K562 (cell line): ENCODE measurements around the gene BAZ2A. TPM values are rescaled to one million over a fixed set of nuclear protein-coding genes. Genes with fewer than 3 reads are reported as not detected.

Experiments
- ATAC-seq: fragments of 200-7000 bp; cut with Tn5 transposase; 3 replicates; pipeline ENCODE4 v1.9.1; 2020; ENCODE audit warnings: moderate library complexity
- BruUV-seq: library from RNA; stranded (reverse); fragments of 400-500 nt; replicated peaks from 2 replicates; lab custom pipeline; 2021; lab: Mats Ljungman, UMichigan
- CTCF ChIA-PET: fragments of 300-600 bp; formaldehyde crosslinking; extraction: SDS; loops from one replicate; lab custom pipeline; 2021; ENCODE audit warnings: low intra/inter-chr PET ratio; lab: Yijun Ruan, JAX
- POLR2A ChIA-PET: fragments of 300-600, 350-650 bp; sonication (Branson Sonifier 250); formaldehyde crosslinking; extraction: SDS; loops from one replicate; lab custom pipeline; 2021; ENCODE audit warnings: antibody characterized with exemption, inconsistent platforms; lab: Yijun Ruan, JAX
- DNase-seq, 4 experiments: peaks; one replicate each; pipeline versions ENCODE4 v3.0.0 to v3.0.0-alpha.2; 2011 to 2018; ENCODE audit warnings: low spot score in 3 of 4, mixed read lengths in 3 of 4; ENCODE audit errors: extremely low read depth in 1 of 4
- FAIRE-seq: peaks from 2 replicates; lab custom pipeline; 2011; peaks lifted over from hg19 to GRCh38; lab: Jason Lieb, UNC
- H2AFZ ChIP-seq: 2 replicates; pipeline ENCODE4 v1.6.0; 2011; ENCODE audit warnings: low read depth, low read length, control low read depth, inconsistent platforms
- H3K27ac ChIP-seq: fragments of 200-600 bp; 3 replicates; pipeline ENCODE4 v1.8.0; 2011; ENCODE audit warnings: low read depth, mild to moderate bottlenecking, control low read depth, inconsistent platforms, low read length, moderate library complexity, mixed read lengths; ENCODE audit errors: extremely low read depth
- H3K27me3 ChIP-seq, 2 experiments: fragments of 300-600 bp in 1 of 2; 2 replicates in 1 of 2; 3 replicates in 1 of 2; pipeline versions ENCODE4 v1.6.0 to v1.8.0; 2011; ENCODE audit warnings: inconsistent platforms in 2 of 2, low read length in 2 of 2, mild to moderate bottlenecking in 1 of 2, mixed read lengths in 1 of 2, moderate library complexity in 1 of 2; ENCODE audit not compliant: control insufficient read depth in 2 of 2, insufficient read depth in 2 of 2
- H3K36me3 ChIP-seq: fragments of 300-600 bp; 3 replicates; pipeline ENCODE4 v1.8.0; 2011; ENCODE audit warnings: mild to moderate bottlenecking, low read length, inconsistent platforms; ENCODE audit not compliant: control insufficient read depth, insufficient read depth
- H3K4me1 ChIP-seq, 2 experiments: fragments of 200-600 bp in 1 of 2; replicated peaks in 1 of 2; 2 replicates in 1 of 2; 3 replicates in 1 of 2; pipeline versions ENCODE4 v1.5.1 to v1.8.0; 2011; ENCODE audit warnings: inconsistent platforms in 2 of 2, low read length in 2 of 2, mild to moderate bottlenecking in 1 of 2, mixed read lengths in 1 of 2, moderate library complexity in 1 of 2; ENCODE audit not compliant: control insufficient read depth in 2 of 2, insufficient read depth in 2 of 2
- H3K4me2 ChIP-seq: 2 replicates; pipeline ENCODE4 v1.6.1; 2011; ENCODE audit warnings: low read length, control low read depth, inconsistent platforms, mixed read lengths; ENCODE audit not compliant: insufficient read depth
- H3K4me3 ChIP-seq: fragments of 200-600 bp; sonication (generic), shearing (Covaris generic); 2 replicates; pipeline ENCODE4 v1.5.1; 2016; ENCODE audit warnings: control low read depth, inconsistent platforms
- H3K79me2 ChIP-seq: fragments of 200-600 bp; 3 replicates; pipeline ENCODE4 v1.8.0; 2011; ENCODE audit warnings: low read length, inconsistent platforms; ENCODE audit not compliant: control insufficient read depth, insufficient read depth
- H3K9ac ChIP-seq, 2 experiments: 2 replicates each; pipeline versions ENCODE4 v1.6.0 to v1.6.1; 2011; ENCODE audit warnings: low read depth in 2 of 2, low read length in 2 of 2, control low read depth in 1 of 2, inconsistent platforms in 1 of 2, mild to moderate bottlenecking in 1 of 2, mixed read lengths in 1 of 2; ENCODE audit not compliant: insufficient read depth in 1 of 2
- H3K9me1 ChIP-seq: one replicate; pipeline ENCODE4 v1.6.0; 2011; ENCODE audit warnings: inconsistent platforms, mild to moderate bottlenecking, low read length, moderate library complexity; ENCODE audit not compliant: control insufficient read depth, insufficient read depth
- H3K9me3 ChIP-seq: replicated peaks from 2 replicates; pipeline ENCODE4 v1.5.1; 2011; ENCODE audit warnings: low read depth, low read length, inconsistent platforms; ENCODE audit not compliant: control insufficient read depth, insufficient read depth
- H4K20me1 ChIP-seq: replicated peaks from 2 replicates; pipeline ENCODE4 v1.6.1; 2011; ENCODE audit warnings: low read length, inconsistent platforms, mixed read lengths; ENCODE audit not compliant: control insufficient read depth, insufficient read depth
- ARHGAP35 ChIP-seq: fragments of 450-650 bp; IDR thresholded peaks from 2 replicates; pipeline ENCODE4 v1.6.1; 2018; ENCODE audit not compliant: partially characterized antibody
- CXXC5 ChIP-seq: fragments of 250-450 bp; sonication (Bioruptor Pico); IDR thresholded peaks from 2 replicates; pipeline ENCODE4 v1.8.0; 2022; ENCODE audit warnings: inconsistent platforms, mild to moderate bottlenecking, moderate library complexity
- DDX20 ChIP-seq: fragments of 450-650 bp; IDR thresholded peaks from 2 replicates; pipeline ENCODE4 v1.6.1; 2016; ENCODE audit warnings: missing genetic modification characterization, low read depth, mild to moderate bottlenecking, missing compliant biosample characterization, moderate library complexity
- E2F3 ChIP-seq: fragments of 250-450 bp; sonication (Bioruptor Pico); IDR thresholded peaks from 2 replicates; pipeline ENCODE4 v1.4.0; 2020; ENCODE audit warnings: mild to moderate bottlenecking
- GATAD2B ChIP-seq: fragments of 450-650 bp; IDR thresholded peaks from 2 replicates; pipeline ENCODE4 v1.6.1; 2017; ENCODE audit warnings: mild to moderate bottlenecking, borderline replicate concordance
- HCFC1 ChIP-seq: IDR thresholded peaks from 2 replicates; pipeline ENCODE4 v1.6.1; 2012; ENCODE audit warnings: low read depth, low read length, improper control_type of control experiment
- MTA2 ChIP-seq: fragments of 450-650 bp; IDR thresholded peaks from 2 replicates; pipeline ENCODE4 v1.6.1; 2016; ENCODE audit warnings: low read depth
- RREB1 ChIP-seq: fragments of 250-450 bp; sonication (Bioruptor Pico); IDR thresholded peaks from 2 replicates; pipeline ENCODE4 v1.4.0; 2020
- SMAD3 ChIP-seq: fragments of 450-650 bp; formaldehyde crosslinking; conservative IDR thresholded peaks from 2 replicates; pipeline ENCODE4 v1.4.0; 2020; ENCODE audit warnings: mild to moderate bottlenecking
- SRF ChIP-seq, 2 experiments: fragments of 250-450, 450-650 bp in 1 of 2; sonication (Bioruptor Pico) in 1 of 2; sonication (generic) in 1 of 2; formaldehyde crosslinking; IDR thresholded peaks; 2 replicates each; pipeline versions ENCODE4 v1.5.0 to v1.5.1; 2020 to 2022; ENCODE audit warnings: mild to moderate bottlenecking in 1 of 2, missing genetic modification reagents in 1 of 2
- TAF7 ChIP-seq: fragments of 450-650 bp; IDR thresholded peaks from 2 replicates; pipeline ENCODE4 v1.6.1; 2016; ENCODE audit warnings: missing genetic modification characterization, missing compliant biosample characterization
- TCF7 ChIP-seq: sonication (generic); IDR thresholded peaks from 2 replicates; pipeline ENCODE4 v1.6.1; 2016; ENCODE audit warnings: antibody characterized with exemption, borderline replicate concordance
- U2AF1 ChIP-seq: fragments of 200-400 bp; formaldehyde crosslinking; optimal IDR thresholded peaks from 2 replicates; pipeline ENCODE3; 2017; ENCODE audit warnings: mild to moderate bottlenecking, low read depth, low read length, moderate library complexity
- ZNF134 ChIP-seq: fragments of 250-450 bp; sonication (Bioruptor Pico); conservative IDR thresholded peaks from 2 replicates; pipeline ENCODE4 v1.4.0; 2020
- ZNF24 ChIP-seq: fragments of 450-650 bp; IDR thresholded peaks from 2 replicates; pipeline ENCODE4 v1.6.1; 2016
- ZNF695 ChIP-seq: fragments of 450-650 bp; formaldehyde crosslinking; IDR thresholded peaks from 2 replicates; pipeline ENCODE4 v1.4.0; 2020; ENCODE audit warnings: mild to moderate bottlenecking, moderate library complexity
- WGBS: fragments of 100-300 bp; shearing (Covaris generic); methylation state at CpG from one replicate; pipeline ENCODE4 v1.1.6; 2016; ENCODE audit warnings: low coverage, mixed read lengths; ENCODE audit not compliant: insufficient coverage; ENCODE audit errors: missing lambda C conversion rate; 5-methylcytosine and 5-hydroxymethylcytosine counted together
- in situ Hi-C: fragments of 300-500 bp; cut with MboI; formaldehyde crosslinking; loops from 4 replicates; pipeline ENCODE4 v1.15.0; 2018; ENCODE audit warnings: inconsistent platforms, mixed read lengths
- intact Hi-C: fragments of 100-400 bp; cut with micrococcal nuclease; formaldehyde crosslinking; loops from 2 replicates; pipeline ENCODE4 v1.14.2; 2022
- polyA plus RNA-seq, 8 experiments: library from polyadenylated mRNA; depleted of rRNA in 4 of 8; stranded (reverse) in 5 of 8; unstranded in 3 of 8; fragments of >200 nt; fragmentation: Nextera tagmentation in 2 of 8; fragmentation: Illumina TruSeq in 1 of 8; extraction: Ambion mirVana in 2 of 8; extraction: Trizol in 1 of 8; gene quantifications; 2 replicates each; pipeline versions ENCODE4 v1.2.1 to v1.2.3, GENCODE V29; 2011 to 2014; ENCODE audit warnings: inconsistent platforms in 1 of 8, missing spikeins in 1 of 8
- total RNA-seq, 7 experiments: library from RNA; depleted of rRNA in 6 of 7; stranded (reverse); fragments of >200 nt in 6 of 7; fragmentation: Illumina TruSeq in 2 of 7; extraction: Trizol in 2 of 7; gene quantifications; 2 replicates each; pipeline versions ENCODE4 v1.2.1 to v1.2.3, GENCODE V29; 2011 to 2021; ENCODE audit warnings: low replicate concordance in 1 of 7

Gene BAZ2A
- total and polyA plus RNA-seq, 9 of the 15 experiments (the other 6 are each of a cell fraction or from before 2014, with no cell fraction given), result 4.5 to 86.4 (median 26.2) TPM

GRCh38 chr12:56634837-56635791 is 5.0 kb upstream of the BAZ2A start:
- BruUV-seq, result TSS peak; percentile 70
- WGBS, result 4% methylated on average over 17 of the region's 47 CpGs
- H3K9me3 ChIP-seq, result no peaks in the 10 kb centered on the region
- in situ Hi-C loops (no loop called here), intact Hi-C loops (loop anchor here (5.0 to 10.0 kb wide), 5 partner anchors 117 to 518 kb away; partner anchors contain the start of genes APOF, NAB2, PRIM1 and RPL41)
- no peaks in the 10 kb centered on the region for H3K27me3 ChIP-seq
- DNase-seq, result peak; percentile 76 to 93 (median 84)
- H3K4me3 ChIP-seq, result peak overlapping the region; percentile 85
- H3K79me2 ChIP-seq, result peaks cover 62% of the 10 kb centered on the region
- H3K36me3 ChIP-seq, result peaks cover 36% of the 10 kb centered on the region
- CTCF ChIA-PET, result interaction anchor here (0.6 to 2.4 kb wide), 4 partner anchors 35 to 122 kb away, joined by 3 to 10 read pairs (median 4); no protein-coding TSS in a partner anchor
- peak; percentile 35 for FAIRE-seq
- peak overlapping the region; percentile 92 for H2AFZ ChIP-seq
- H3K4me2 ChIP-seq, result peak overlapping the region; percentile 96
- no peaks in the 10 kb centered on the region for H4K20me1 ChIP-seq
- no peaks in the 10 kb centered on the region for H3K9me1 ChIP-seq
- peak overlapping the region; percentile 86 for H3K27ac ChIP-seq
- peaks cover 37 to 42% of the 10 kb centered on the region in 2 experiments for H3K4me1 ChIP-seq
- POLR2A ChIA-PET, result interaction anchor here (0.6 to 3.4 kb wide), 12 partner anchors 8 to 121 kb away, joined by 3 to 42 read pairs (median 6); partner anchors contain the start of genes ATP5F1B and NACA
- ATAC-seq, result peak; percentile 65
- peak overlapping the region; percentile 74 to 94 for H3K9ac ChIP-seq
- TF ChIP-seq DDX20 (tag) (no peak), TAF7 (tag) (no peak), MTA2 (no peak), TCF7 (no peak), GATAD2B (peak; percentile 57; the same call in 1 of the 2 replicates), HCFC1 (no peak; the same call in 1 of the 2 replicates), ZNF695 (no peak), CXXC5 (CRISPR knock-in tag) (peak; percentile 69), RREB1 (CRISPR knock-in tag) (no peak), SMAD3 (CRISPR knock-in tag) (no peak), U2AF1 (no peak), ZNF24 (peak; percentile 54; the same call in 1 of the 2 replicates), E2F3 (no peak), ZNF134 (CRISPR knock-in tag) (no peak), SRF (CRISPR knock-in tag; IDR thresholded peaks at IDR 0.05) (0 out of 4 replicates have a peak, but pooled peaks of 1 of the 2 experiments have one; percentile 16), ARHGAP35 (no peak)
